ENCODE measurements around the gene DGCR2.

GRCh38 chr22:18995327-18995711, 126.9 kb downstream of the DGCR2 start:
- TF ChIP-seq POLR2A (IDR thresholded peaks at IDR 0.05) (no peak), CTCF (IDR thresholded peaks at IDR 0.05) (no peak)
